D721Med (cell line): ENCODE data around the gene ZNF580.

Experiments
- DNase-seq: peaks from one replicate; pipeline ENCODE4 v3.0.0; 2011; ENCODE audit warnings: low spot score; ENCODE audit not compliant: insufficient read length
- FAIRE-seq: peaks from 2 replicates; lab custom pipeline; 2011; peaks lifted over from hg19 to GRCh38; lab: Jason Lieb, UNC
- CTCF ChIP-seq: IDR thresholded peaks from 2 replicates; pipeline ENCODE4 v1.5.1; 2012; ENCODE audit warnings: mild to moderate bottlenecking, control low read depth; ENCODE audit not compliant: insufficient read depth; ENCODE audit errors: missing control alignments

Gene ZNF580

GRCh38 chr19:55674841-55675660 is 34.2 kb downstream of the ZNF580 start, which contains the start of gene EPN1:
EPN1 (plus strand) TSS chr19:55675226; CDS start chr19:55678628, 3,402 bp downstream.
- DNase-seq (peak; percentile 96), FAIRE-seq (no peak)

GRCh38 chr19:55675661-55676354 is 35.0 kb downstream of the ZNF580 start:
- TF ChIP-seq CTCF: no peak
- DNase-seq (no peak), FAIRE-seq (no peak)

More at GRCh38 chr19:55674841-55675660, 34.2 kb downstream of the ZNF580 start, which contains the start of gene EPN1:
- no peak for TF ChIP-seq CTCF

DNA sequence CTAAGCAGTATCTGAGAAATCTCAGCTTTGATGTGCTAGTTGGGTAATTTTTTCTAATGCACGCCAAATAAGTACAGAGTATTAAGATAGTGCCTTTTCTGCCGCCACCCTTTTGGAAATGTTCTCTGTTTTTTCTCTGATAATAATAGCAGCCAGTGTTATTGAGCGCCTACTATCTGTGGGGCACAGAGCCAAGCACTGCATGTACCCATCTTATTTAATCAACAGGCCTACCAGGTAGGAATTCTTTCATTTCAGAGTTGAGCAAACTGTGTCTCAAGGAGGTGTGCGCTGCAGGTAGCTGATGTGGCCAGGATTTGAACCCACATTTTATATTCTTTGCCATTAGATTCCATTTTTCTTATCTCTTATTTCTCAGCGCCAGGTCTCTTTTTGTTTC is 35.6 kb downstream of the ZNF580 start:
- no peak for TF ChIP-seq CTCF
- FAIRE-seq (no peak), DNase-seq (no peak)

DNA sequence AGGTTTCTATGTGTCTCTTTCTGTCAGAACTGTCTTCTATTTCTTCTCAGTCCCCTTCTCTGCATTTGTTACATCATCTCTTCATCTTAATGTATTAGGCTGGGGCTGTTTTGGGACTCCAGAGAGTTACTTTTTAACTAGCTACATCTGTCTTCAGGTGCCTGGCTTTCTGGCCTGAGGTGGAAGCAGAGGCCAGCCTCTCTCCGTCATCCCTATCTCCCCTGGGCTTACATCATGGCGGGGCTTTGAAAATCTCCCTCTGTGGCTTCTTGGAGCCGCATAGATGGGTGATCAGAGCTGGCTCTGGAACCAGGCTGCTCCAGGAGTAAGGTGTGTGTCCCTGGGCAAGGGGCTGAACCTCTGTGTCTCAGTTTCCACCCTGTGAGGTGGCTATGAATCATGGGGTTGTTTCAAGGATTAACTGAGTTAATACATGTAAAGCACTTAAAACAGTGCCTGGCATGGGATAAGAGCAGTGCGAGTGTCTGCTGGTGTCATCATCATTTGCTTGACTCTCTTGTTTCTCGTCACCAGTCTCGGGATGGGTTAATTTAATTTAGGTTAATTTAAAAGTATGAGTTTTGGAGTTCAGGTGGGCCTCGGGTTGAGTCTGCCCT is 36.2 kb downstream of the ZNF580 start:
- no peak for TF ChIP-seq CTCF
- FAIRE-seq (no peak), DNase-seq (no peak)

DNA sequence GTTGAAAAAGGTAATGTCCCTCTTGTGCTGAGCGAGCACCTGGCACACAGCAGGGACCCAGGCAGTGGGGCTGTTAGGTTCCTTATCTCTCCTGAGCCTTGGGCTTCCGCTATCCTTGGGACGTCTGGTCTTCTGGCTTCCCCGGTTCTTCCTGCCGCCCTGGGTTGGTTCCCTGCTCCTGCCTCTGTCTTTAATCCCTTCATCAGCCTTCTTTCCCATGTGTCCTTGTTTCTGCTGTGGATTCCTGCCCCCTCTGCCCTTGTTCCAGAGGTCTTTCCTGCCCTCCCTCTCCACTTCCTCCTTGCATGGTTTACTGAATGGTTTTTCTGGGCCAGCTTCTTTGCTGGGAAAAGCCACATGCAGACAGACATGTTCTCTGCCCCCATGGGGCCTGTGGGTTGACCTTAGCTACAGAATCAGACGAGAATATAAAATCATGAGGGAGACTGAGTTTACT is 36.8 kb downstream of the ZNF580 start:
- no peak for TF ChIP-seq CTCF
- FAIRE-seq (no peak), DNase-seq (no peak)

DNA sequence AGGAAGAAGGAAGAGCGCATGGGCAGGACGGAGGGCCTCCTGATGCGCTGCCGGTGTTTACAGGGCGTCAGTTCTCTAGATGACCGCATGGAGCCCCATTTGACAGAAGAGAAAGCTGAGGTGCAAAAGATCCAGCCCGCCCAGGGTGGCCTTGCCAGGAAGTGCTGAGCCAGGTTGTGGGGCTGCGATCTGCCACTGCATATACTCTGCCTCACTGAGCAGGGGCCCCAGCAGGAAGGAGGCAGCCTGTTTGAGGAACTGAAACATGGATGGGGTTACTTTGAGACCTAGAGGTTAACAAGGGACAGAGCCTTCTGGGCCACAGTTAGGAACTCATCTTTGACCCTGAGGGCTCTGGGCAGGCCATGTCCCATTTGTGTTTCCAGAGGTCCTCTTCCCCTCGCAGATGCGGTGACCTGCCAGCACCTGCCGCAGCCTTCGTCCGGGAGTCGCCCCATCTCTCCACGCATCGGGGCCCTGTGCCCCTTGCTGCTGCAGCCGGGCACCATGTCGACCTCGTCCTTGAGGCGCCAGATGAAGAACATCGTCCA is 37.4 kb downstream of the ZNF580 start:
- TF ChIP-seq CTCF: no peak
- DNase-seq (no peak), FAIRE-seq (no peak)
